Amygdala (tissue), 56 donors: Measurements from ENCODE around the gene TTBK1.

ENCODE experiments used
- DNase-seq, 56 donors: peaks; one replicate each; lab custom pipeline; 2025; lab: John Stamatoyannopoulos, UW

TTBK1 gene

DNA sequence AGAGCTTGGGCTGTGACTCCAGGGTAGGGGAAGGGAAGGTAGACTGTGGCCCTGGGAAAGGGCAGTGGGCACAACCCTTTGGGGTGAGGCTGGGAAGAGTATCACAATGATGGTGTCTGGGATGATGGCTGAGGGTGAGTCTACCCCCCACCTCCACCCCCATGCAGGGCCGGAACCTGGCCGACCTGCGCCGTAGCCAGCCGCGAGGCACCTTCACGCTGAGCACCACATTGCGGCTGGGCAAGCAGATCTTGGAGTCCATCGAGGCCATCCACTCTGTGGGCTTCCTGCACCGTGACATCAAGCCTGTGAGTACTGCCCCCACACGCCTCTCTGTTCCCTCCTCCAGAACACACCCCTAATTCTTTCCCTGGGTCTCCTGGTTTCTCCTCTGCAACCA, 10.1 kb downstream of the TTBK1 start:
- no peak for DNase-seq

DNA sequence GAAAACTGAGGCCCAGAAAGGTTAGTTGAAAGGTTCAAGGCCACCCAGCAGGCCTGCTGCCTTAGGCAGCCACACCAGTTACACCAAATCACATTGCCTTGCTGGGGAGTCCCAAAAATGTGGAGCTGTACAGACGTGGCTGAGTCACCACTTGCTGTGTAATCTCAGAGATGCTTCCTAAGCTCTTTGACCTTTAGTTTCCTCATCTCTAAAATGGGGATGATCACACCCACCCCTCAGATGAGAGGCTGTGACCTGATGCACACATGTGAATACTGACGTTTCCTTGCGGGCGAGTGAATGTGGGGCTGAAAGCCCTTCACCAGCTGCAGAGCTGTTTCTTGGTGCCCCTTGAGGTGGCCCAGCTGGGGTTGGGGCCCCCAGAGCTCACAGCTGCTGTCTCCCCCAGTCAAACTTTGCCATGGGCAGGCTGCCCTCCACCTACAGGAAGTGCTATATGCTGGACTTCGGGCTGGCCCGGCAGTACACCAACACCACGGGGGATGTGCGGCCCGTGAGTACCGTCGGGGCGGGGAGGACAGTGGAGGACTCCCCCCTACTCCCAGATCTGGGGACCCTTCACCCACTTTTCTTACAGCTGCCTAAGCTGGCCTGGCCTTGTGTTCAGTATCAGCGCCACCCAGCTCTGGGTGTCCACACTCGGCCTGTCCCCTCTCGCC, 11.0 kb downstream of the TTBK1 start:
- no peak for DNase-seq

DNA sequence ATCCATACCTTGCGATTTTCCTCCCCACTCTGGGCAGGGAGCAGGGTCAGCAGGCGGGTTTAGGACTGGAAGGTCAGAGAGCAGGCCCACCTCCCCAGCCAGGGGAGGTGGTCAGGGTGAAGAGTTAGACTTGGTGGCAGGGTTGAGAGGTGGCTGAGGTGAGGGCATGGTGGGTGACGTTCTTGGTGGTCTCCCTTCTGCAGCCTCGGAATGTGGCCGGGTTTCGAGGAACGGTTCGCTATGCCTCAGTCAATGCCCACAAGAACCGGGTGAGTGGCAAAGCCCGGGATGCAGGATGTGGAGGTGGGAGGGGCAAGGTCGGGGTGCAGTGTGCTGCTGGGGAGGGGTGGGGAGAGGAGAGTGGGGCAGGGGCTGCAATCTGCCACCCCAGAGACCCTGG, 11.6 kb downstream of the TTBK1 start:
- DNase-seq: no peak

DNA sequence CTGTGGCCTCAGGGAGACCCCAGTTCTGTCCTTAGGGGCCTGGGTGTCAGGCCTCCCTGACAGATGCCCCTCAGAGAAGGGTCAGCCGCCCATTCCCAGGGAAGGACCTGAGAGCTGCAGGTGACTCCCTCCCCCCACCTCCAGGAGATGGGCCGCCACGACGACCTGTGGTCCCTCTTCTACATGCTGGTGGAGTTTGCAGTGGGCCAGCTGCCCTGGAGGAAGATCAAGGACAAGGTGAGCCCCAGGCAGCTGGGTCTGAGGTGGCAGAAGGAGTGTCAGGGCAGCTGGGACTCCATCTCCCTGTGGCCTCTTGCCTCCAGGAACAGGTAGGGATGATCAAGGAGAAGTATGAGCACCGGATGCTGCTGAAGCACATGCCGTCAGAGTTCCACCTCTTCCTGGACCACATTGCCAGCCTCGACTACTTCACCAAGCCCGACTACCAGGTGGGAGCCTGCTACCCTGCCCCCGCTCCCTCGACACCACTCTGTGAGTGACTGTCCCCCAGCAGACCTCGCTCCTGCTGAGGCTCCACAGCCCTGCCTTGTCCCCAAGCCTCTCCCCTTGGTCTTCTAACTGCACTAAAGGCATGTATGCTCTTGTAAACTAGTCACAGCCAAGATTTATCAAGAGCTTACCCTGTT, 12.2 kb downstream of the TTBK1 start:
- no peak for DNase-seq

DNA sequence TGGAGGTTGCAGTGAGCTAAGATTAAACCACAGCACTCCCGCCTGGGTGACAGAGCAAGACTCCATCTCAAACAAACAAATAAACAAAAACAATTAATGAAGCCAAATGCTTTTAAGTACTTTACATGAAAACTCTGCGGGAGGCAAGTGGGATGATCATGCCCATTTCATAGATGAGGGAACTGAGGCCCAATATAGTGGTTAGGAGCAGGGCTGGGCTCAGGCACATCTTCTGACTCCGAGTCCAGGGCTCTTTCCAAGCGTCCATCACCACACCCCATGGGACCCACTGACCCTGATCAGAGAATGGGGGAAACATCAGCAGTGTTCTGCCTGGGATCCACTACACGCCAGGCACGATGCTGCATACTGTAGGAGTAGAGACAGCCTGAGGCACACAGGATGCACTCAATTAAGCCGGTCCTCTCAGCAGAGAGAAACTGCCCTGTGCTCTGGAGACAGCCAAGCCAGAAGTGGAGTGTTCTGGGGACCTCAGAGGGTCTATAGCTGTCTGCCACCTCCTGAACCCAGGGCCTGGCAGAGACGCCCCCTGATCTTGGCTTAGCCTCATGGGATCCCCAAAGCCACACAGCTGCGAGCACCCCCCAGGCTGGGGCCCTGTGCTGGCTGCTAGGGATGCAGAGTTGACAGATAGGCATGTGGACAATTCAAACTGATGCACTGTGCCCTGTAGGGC, 13.5 kb downstream of the TTBK1 start:
- DNase-seq: no peak

DNA sequence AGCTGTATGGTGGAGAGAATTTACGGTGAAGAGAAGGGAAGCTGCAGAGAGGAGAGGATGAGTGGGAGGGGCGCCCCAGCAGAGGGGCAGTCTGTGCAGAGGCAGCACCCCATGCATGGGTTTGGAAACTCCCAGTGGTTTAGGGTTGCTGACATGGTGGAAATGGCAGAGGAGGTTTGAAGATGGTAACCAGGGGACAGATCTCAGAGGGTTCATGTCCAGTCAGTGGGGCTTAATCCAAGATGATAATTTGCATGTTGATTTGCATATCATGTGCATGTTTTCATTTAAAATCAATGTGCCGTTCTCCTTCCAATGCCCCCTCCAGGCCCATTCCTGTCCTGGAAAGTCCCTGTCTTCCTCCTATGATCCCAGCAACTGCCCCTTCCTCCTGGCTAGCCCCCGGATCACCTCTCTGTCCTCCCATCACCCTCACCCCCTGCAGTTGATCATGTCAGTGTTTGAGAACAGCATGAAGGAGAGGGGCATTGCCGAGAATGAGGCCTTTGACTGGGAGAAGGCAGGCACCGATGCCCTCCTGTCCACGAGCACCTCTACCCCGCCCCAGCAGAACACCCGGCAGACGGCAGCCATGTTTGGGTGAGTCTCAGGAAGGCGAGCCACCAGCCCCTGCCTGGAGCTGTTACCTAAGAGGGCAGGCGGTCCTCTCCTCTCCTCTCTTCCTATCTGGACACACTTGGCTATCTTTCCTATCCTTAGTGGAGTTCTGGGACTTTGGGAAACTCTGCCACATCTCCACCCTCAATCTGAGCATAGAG, 14.3 kb downstream of the TTBK1 start:
- no peak for DNase-seq

DNA sequence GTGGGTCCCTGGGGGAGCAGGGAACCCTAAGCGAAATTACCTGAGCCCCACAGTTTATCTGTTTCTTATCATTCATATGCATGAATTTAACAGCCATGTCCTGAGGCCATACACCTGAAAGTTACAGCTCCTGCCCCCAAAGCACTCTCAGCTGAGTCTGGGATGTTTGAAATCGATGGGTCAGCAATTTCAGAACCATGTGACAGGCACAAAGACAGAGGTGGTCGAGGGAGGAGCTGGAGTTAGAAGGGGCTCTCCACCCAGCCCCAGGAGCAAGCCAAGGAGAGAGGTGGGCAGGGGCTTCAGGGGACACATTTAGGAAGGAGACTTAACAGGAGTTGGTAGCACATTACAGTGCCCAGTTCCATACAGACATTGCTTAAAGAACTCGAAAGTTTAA, 14.9 kb downstream of the TTBK1 start:
- no peak for DNase-seq

DNA sequence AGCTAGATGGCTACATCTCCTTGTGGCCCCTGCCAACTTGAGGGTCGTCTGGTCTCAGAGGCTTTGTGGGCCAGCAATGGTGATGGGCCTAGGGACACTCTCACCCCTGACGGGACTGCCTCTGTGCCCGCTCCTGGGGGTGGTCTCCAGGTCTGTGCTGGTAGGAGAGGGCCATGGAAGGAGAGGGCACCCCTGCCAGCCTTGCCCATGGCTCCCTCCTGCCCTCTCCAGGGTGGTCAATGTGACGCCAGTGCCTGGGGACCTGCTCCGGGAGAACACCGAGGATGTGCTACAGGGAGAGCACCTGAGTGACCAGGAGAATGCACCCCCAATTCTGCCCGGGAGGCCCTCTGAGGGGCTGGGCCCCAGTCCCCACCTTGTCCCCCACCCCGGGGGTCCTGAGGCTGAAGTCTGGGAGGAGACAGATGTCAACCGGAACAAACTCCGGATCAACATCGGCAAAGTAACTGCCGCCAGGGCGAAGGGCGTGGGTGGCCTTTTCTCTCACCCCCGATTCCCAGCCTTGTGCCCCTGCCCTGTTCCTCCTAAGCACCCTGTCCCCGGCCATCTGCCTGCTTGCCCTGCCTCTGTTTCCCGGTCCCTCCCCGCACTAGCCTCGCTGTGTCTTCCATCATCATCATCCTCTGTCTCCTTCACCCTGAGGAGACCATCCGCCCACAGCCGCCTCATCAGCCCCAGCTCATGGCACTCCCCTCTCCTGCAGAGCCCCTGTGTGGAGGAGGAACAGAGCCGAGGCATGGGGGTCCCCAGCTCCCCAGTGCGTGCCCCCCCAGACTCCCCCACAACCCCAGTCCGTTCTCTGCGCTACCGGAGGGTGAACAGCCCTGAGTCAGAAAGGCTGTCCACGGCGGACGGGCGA, 15.8 kb downstream of the TTBK1 start:
- no peak for DNase-seq

DNA sequence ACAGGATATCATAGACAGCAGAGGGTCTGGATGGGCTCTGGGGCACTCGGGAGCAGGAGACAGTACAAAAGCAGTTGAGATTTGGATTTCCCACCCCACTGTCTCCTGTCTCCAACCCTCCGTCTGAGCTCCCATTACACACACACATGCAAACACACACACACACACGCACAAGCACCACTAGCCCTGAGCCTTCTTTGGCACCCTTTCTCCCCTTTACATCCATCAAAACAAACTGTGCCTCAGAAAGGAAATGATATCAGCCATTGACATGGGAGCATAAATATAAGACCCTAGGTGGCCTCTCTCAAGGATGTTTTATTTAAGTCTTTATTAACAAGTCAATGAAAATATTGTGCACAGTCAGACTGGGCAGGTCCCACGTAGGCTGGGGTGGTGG, 17.5 kb downstream of the TTBK1 start:
- DNase-seq: no peak

DNA sequence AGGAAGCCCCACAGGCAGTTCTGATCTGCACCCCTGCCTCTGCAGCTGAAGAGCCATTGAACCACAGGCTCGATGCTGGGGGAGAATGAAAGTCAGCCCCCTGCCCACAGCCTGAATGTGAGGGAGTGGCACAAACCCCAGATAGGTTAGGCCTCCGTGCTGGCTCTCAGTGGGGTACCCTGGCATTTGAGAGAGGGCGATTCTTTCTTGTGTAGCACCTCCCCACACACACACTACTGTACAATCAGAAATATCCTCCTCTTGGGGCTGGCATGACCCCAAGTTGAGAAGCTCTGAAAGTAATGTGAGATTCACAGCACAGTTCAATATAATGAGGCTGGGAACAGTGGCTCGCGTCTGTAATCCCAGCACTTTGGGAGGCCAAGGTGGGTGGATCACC, 17.9 kb downstream of the TTBK1 start:
- DNase-seq: no peak

DNA sequence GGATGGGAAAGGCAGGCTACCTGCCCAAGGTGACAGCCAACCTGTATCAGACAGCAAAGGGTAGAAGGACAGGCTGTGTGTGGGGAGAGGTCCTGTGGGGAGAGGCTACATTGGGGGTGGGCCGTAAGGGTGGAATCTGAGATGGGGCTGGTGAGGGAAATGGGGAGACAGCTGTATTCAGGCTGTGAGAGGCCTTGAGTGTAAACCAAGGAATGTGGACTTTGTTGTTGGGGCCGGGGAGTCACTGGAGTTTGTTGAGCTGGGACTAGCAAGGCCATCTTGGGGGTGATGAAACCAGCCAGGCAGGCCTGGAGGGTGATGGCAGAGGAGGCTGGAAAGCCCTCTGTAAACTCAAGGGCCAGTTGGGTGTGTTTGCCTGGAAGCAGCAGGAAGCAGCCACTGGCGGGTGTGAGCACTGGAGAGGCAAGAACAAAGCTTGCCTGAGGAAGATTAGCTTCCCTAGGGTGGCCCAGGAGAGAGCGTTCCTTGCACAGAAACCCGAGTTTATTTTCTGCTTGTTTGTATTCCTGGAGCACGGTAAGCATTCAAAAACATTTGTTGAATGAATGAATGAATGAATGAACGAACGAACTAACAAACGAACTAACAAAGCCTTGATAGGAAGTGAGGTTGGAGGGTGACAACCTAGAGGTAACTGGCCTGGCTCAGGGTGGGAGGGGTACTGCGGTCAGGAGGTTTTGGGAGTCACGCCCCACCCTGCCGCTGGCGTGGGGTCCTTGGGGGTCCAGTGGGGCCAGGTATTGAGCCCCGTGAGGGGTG, 18.9 kb downstream of the TTBK1 start:
- DNase-seq: no peak

DNA sequence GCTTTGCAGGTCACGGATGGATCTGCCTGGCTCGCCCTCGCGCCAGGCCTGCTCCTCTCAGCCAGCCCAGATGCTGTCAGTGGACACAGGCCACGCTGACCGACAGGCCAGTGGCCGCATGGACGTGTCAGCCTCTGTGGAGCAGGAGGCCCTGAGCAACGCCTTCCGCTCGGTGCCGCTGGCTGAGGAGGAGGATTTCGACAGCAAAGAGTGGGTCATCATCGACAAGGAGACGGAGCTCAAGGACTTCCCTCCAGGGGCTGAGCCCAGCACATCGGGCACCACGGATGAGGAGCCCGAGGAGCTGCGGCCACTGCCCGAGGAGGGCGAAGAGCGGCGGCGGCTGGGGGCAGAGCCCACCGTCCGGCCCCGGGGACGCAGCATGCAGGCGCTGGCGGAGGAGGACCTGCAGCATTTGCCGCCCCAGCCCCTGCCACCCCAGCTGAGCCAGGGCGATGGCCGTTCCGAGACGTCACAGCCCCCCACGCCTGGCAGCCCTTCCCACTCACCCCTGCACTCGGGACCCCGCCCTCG, 19.6 kb downstream of the TTBK1 start:
- DNase-seq: no peak

DNA sequence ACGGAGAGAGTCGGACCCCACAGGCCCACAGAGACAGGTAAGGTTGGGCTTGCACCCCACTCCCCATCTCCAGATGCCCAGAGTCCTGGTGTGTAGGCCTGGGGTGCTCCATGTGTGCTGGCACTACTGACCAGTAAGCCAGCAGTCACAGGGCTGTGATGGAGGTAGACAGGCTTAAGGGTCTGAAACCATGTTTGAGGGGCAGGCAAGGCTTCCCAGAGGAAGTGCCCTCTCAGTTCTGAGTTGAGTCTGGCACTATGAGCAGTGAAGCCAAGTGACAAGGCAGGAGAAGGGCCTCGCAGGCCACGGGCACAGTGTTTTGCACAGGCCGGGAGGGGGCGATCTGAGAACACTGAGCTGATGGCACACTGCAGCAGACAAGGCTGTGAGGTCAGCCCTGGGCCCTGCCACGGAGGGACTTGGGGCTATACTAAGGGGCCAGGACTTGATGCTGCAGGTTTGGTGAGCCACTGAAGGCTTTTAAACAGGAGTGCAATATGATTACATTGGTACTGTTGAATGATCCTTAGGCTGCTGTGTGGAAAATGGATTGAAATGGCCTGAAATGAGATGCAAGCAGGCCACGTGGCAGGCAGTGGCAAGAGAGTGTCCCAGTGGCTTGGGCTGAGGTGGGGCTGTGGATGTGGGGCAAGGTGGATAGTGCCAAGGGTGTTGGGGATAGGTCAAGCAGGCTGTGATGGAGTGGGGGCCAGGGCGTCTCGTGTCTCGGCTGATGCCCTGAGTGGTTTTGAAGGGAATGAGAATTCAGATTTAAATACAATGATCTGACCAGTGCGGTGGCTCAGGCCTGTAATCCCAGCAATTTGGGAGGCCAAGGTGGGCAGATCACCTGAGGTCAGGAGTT, 20.3 kb downstream of the TTBK1 start:
- peak in 30 of 56 donors; percentile 5 to 60 (median 24) for DNase-seq

DNA sequence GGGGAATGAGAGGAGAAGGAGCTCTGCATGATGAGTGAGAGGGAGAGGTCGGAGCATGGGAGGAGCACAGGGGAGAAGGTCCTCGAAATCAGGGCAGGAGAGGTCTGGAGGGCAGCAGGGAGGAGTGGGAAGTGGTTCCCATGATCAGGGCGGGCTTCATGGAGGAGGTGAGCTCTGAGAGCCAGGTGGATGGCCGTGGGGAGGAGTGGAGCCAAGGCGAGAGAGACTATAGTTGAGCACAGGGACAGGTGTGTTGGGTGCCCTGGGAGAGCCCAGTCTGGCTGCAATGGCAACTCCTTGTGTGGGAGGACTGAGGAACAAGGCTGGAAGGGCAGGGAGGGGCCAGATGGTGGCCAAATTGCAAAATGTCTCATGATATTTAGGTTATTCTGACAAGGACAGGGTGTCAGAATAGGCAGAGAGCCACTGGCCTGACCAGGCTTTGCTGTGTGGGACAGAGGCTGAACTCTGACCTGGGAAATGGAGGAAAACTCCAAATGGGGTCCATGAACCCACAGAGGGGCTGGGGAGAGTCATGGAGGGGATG, 21.4 kb downstream of the TTBK1 start:
- no peak for DNase-seq

DNA sequence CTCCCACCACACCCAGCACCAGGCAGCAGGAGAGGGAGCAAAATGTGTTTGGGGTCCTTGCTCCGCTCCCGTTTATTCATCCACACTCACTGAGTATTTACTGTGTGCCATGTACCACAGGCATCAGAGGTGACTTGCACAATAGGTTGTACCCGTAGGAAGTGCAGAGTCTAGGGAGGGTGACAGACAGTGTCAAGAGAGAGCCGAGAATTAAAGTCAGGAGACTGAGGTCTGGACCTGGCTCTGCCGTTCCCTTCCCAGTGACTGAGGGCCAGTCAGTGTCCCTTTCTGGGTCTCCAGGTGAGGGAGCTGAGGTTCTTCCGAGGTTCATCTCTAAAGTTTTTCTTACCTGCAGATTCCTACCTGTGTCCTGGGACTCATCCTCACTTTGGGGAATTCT, 22.3 kb downstream of the TTBK1 start:
- no peak for DNase-seq

DNA sequence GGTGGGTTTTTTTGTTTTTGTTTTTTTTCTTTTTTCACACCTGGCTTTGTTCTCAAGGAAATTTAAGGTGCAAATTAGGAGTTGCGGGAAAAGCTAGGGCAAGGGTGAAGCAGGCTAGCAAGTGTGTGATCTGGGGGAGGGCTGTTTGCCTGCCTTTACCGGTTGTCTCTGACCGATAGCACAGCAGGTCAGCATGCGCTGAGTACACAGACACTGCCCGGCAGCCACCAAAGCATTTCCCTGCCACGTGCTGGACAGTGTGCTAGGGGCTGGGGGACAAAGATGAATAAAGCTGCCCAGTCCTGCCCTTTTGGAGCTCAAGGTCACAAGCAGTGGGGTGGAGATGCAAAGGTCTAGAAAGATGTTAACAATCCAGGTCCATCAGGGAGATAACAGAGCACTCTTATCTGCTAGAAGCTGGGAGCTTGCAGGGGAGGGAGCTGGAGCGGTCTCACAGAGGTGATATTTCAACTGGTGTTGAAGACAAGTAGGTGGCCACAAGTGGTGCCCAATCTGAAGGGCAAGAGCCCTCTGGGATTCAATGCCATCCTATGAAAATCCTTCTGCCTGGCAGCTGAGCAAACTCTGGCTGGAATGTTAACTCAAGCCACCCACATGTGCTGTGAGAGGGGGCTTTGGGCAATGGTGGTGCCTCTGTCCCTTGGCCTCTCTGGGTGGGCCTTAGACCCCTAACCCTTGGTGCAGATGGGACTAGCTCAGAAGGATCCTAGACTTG, 24.5 kb downstream of the TTBK1 start:
- no peak for DNase-seq

DNA sequence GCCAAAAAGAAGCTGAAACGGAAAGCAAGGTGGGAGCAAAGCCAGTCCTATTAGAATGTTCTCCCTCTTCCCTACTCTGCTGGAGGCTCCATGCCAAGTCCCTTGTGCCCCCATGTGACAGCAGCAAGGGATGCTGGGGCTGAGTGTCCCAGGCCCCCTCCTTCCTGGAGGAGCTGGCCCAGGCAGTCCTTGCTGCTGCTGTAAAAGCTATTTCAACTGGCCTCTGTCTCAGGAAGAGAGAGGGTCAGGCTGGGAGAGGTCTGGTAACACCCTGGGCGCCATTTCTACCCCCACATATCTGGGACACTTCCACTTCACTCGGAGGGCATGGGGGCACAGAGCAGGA, 25.0 kb downstream of the TTBK1 start:
- DNase-seq: peak in 52 of 56 donors; percentile 13 to 86 (median 62)
